Neuronal stem cell (in vitro differentiated cells): ENCODE data around the gene DNAH1.

ENCODE experiments used
- DNase-seq: peaks from one replicate; pipeline ENCODE4 v3.0.0-alpha.2; 2013; ENCODE audit warnings: low spot score
- H2AFZ ChIP-seq: one replicate; pipeline ENCODE4 v1.6.1; 2013; ENCODE audit warnings: mild to moderate bottlenecking, low read length, inconsistent platforms
- H2AK5ac ChIP-seq: 2 replicates; pipeline ENCODE4 v1.6.1; 2013; ENCODE audit warnings: low read depth, mild to moderate bottlenecking, inconsistent platforms, low read length, moderate library complexity, mixed read lengths
- H2BK120ac ChIP-seq: 2 replicates; pipeline ENCODE4 v1.6.1; 2013; ENCODE audit warnings: low read depth, mild to moderate bottlenecking, inconsistent platforms, low read length, moderate library complexity, mixed read lengths
- H2BK12ac ChIP-seq: one replicate; pipeline ENCODE4 v1.6.1; 2013; ENCODE audit warnings: low read length, inconsistent platforms
- H2BK15ac ChIP-seq: 2 replicates; pipeline ENCODE4 v1.6.1; 2013; ENCODE audit warnings: mild to moderate bottlenecking, low read length, inconsistent platforms, mixed read lengths
- H2BK5ac ChIP-seq: one replicate; pipeline ENCODE4 v1.6.1; 2013; ENCODE audit warnings: inconsistent platforms, mild to moderate bottlenecking, low read length, moderate library complexity
- H3K14ac ChIP-seq: one replicate; pipeline ENCODE4 v1.6.1; 2013; ENCODE audit warnings: low read length, inconsistent platforms
- H3K18ac ChIP-seq: 2 replicates; pipeline ENCODE4 v1.6.1; 2013; ENCODE audit warnings: low read length, inconsistent platforms
- H3K23ac ChIP-seq: 2 replicates; pipeline ENCODE4 v1.6.1; 2013; ENCODE audit warnings: low read depth, mild to moderate bottlenecking, mixed read lengths, low read length, inconsistent platforms; ENCODE audit not compliant: poor library complexity
- H3K27ac ChIP-seq: replicated peaks from 3 replicates; pipeline ENCODE4 v1.5.1; 2013; ENCODE audit warnings: low read length, inconsistent platforms
- H3K27me3 ChIP-seq, 3 experiments: 2 replicates each; pipeline ENCODE4 v1.6.1; 2013; ENCODE audit warnings: low read length in 3 of 3, mild to moderate bottlenecking in 2 of 3, inconsistent platforms in 1 of 3, low read depth in 1 of 3, mixed read lengths in 1 of 3, moderate library complexity in 1 of 3; ENCODE audit not compliant: control insufficient read depth in 3 of 3, insufficient read depth in 3 of 3
- H3K36me3 ChIP-seq, 2 donors: replicated peaks in 1 of 2; 2 replicates each; pipeline ENCODE4 v1.6.1; 2013; ENCODE audit warnings: low read length in 2 of 2; ENCODE audit not compliant: control insufficient read depth in 2 of 2, insufficient read depth in 2 of 2
- H3K4ac ChIP-seq: 2 replicates; pipeline ENCODE4 v1.6.1; 2013; ENCODE audit warnings: inconsistent platforms, mild to moderate bottlenecking, low read length, moderate library complexity
- H3K4me1 ChIP-seq, 2 donors: 1 replicate in 1 of 2; 2 replicates in 1 of 2; pipeline ENCODE4 v1.6.1; 2013; ENCODE audit warnings: low read length in 2 of 2, low read depth in 1 of 2; ENCODE audit not compliant: control insufficient read depth in 2 of 2, insufficient read depth in 1 of 2
- H3K4me2 ChIP-seq: one replicate; pipeline ENCODE4 v1.6.1; 2013; ENCODE audit warnings: mild to moderate bottlenecking, low read length, inconsistent platforms; ENCODE audit not compliant: insufficient read depth, poor library complexity, severe bottlenecking
- H3K4me3 ChIP-seq, 2 donors: 2 replicates each; pipeline ENCODE4 v1.5.1; 2013; ENCODE audit warnings: low read length in 2 of 2, mild to moderate bottlenecking in 2 of 2, inconsistent platforms in 1 of 2, moderate library complexity in 1 of 2
- H3K79me1 ChIP-seq: one replicate; pipeline ENCODE4 v1.6.1; 2013; ENCODE audit warnings: low read depth, mild to moderate bottlenecking, inconsistent platforms, low read length, moderate library complexity
- H3K9ac ChIP-seq: one replicate; pipeline ENCODE4 v1.6.1; 2013; ENCODE audit warnings: mild to moderate bottlenecking, low read depth, low read length, inconsistent platforms; ENCODE audit not compliant: poor library complexity
- H3K9me3 ChIP-seq, 2 donors: replicated peaks in 1 of 2; 2 replicates each; pipeline versions ENCODE3 to v1.6.1; 2013; ENCODE audit warnings: low read length in 2 of 2, mild to moderate bottlenecking in 2 of 2, inconsistent platforms in 1 of 2, low read depth in 1 of 2, mixed read lengths in 1 of 2, moderate library complexity in 1 of 2; ENCODE audit not compliant: control insufficient read depth in 2 of 2, insufficient read depth in 1 of 2
- H4K8ac ChIP-seq: one replicate; pipeline ENCODE4 v1.6.1; 2013; ENCODE audit warnings: low read depth, mild to moderate bottlenecking, inconsistent platforms, low read length, moderate library complexity
- H4K91ac ChIP-seq: one replicate; pipeline ENCODE4 v1.6.1; 2013; ENCODE audit warnings: low read length, low read depth, mild to moderate bottlenecking, inconsistent platforms; ENCODE audit not compliant: poor library complexity
- WGBS, 2 donors: extraction: QIAGEN DNeasy Blood & Tissue Kit; methylation state at CpG; one replicate each; pipeline ENCODE4 v1.1.7; 2013; ENCODE audit warnings: missing lambda C conversion rate in 2 of 2, mixed read lengths in 1 of 2; ENCODE audit not compliant: insufficient read length in 2 of 2, insufficient replicate concordance in 1 of 2; ENCODE audit errors: extremely low coverage in 2 of 2; 5-methylcytosine and 5-hydroxymethylcytosine counted together

Gene DNAH1

GRCh38 chr3:52354676-52355075 is 38.6 kb downstream of the DNAH1 start:
- no peaks in the 10 kb centered on the region for H3K4me1 ChIP-seq
- no peak overlapping the region for H3K23ac ChIP-seq
- H3K27ac ChIP-seq: no peak overlapping the region
- H3K79me1 ChIP-seq: no peaks in the 10 kb centered on the region
- WGBS, 2 donors: no CpG with 5 or more reads among the region's 12 CpGs
- no peak overlapping the region for H3K18ac ChIP-seq
- no peaks in the 10 kb centered on the region for H3K27me3 ChIP-seq
- H3K4me2 ChIP-seq: no peak overlapping the region
- no peak for DNase-seq
- no peak overlapping the region for H3K4ac ChIP-seq
- H3K36me3 ChIP-seq: peaks cover 2% of the 10 kb centered on the region in 2 donors
- H4K8ac ChIP-seq: no peak overlapping the region
- no peak overlapping the region for H3K9ac ChIP-seq
- H2AK5ac ChIP-seq: no peak overlapping the region
- H2BK12ac ChIP-seq: no peak overlapping the region
- H2BK120ac ChIP-seq: no peak overlapping the region
- H3K9me3 ChIP-seq: no peaks in the 10 kb centered on the region
- H3K14ac ChIP-seq: no peak overlapping the region
- H3K4me3 ChIP-seq: no peak overlapping the region
- no peak overlapping the region for H2BK5ac ChIP-seq
- H2AFZ ChIP-seq: no peak overlapping the region
- no peak overlapping the region for H2BK15ac ChIP-seq
- no peak overlapping the region for H4K91ac ChIP-seq

GRCh38 chr3:52355526-52355925 is 39.4 kb downstream of the DNAH1 start:
- H3K36me3 ChIP-seq: peaks cover 2% of the 10 kb centered on the region in 2 donors
- no peak overlapping the region for H3K4ac ChIP-seq
- peak overlapping the region; percentile 55 for H3K23ac ChIP-seq
- DNase-seq: no peak
- H3K9ac ChIP-seq: no peak overlapping the region
- H3K4me3 ChIP-seq: no peak overlapping the region
- no peak overlapping the region for H3K4me2 ChIP-seq
- H3K27me3 ChIP-seq: no peaks in the 10 kb centered on the region
- H2AFZ ChIP-seq: no peak overlapping the region
- no peaks in the 10 kb centered on the region for H3K9me3 ChIP-seq
- no peak overlapping the region for H3K27ac ChIP-seq
- no peak overlapping the region for H2BK120ac ChIP-seq
- no peaks in the 10 kb centered on the region for H3K79me1 ChIP-seq
- H3K18ac ChIP-seq: peak overlapping the region; percentile 52
- WGBS, 2 donors: no CpG with 5 or more reads among the region's 11 CpGs
- no peak overlapping the region for H2BK12ac ChIP-seq
- H3K4me1 ChIP-seq: no peaks in the 10 kb centered on the region
- no peak overlapping the region for H4K91ac ChIP-seq
- H2AK5ac ChIP-seq: no peak overlapping the region
- H2BK5ac ChIP-seq: no peak overlapping the region
- no peak overlapping the region for H4K8ac ChIP-seq
- H2BK15ac ChIP-seq: no peak overlapping the region
- peak overlapping the region; percentile 31 for H3K14ac ChIP-seq

GRCh38 chr3:52356126-52356525 is 40.0 kb downstream of the DNAH1 start:
- Histone ChIP-seq H3K27ac (no peak overlapping the region), H3K4ac (no peak overlapping the region), H3K14ac (no peak overlapping the region), H2BK12ac (no peak overlapping the region), H3K9ac (no peak overlapping the region), H3K4me3 (no peak overlapping the region), H3K36me3 (peaks cover 2% of the 10 kb centered on the region in 2 donors), H2BK15ac (no peak overlapping the region), H4K91ac (no peak overlapping the region), H3K9me3 (no peaks in the 10 kb centered on the region), H3K4me2 (no peak overlapping the region), H3K18ac (no peak overlapping the region), H3K4me1 (no peaks in the 10 kb centered on the region), H2BK120ac (no peak overlapping the region), H3K79me1 (no peaks in the 10 kb centered on the region), H2AK5ac (no peak overlapping the region), H2BK5ac (no peak overlapping the region), H3K23ac (no peak overlapping the region), H2AFZ (no peak overlapping the region), H4K8ac (no peak overlapping the region), H3K27me3 (no peaks in the 10 kb centered on the region)
- no peak for DNase-seq
- WGBS, 2 donors: no CpG with 5 or more reads among the region's 4 CpGs

GRCh38 chr3:52357151-52358080 is 41.3 kb downstream of the DNAH1 start:
- H4K8ac ChIP-seq: no peak overlapping the region
- no peak overlapping the region for H3K4me3 ChIP-seq
- peak overlapping the region; percentile 59 for H3K23ac ChIP-seq
- no peak overlapping the region for H2BK12ac ChIP-seq
- H3K27me3 ChIP-seq: no peaks in the 10 kb centered on the region
- no peak overlapping the region for H4K91ac ChIP-seq
- H2BK5ac ChIP-seq: no peak overlapping the region
- H2AFZ ChIP-seq: no peak overlapping the region
- H3K14ac ChIP-seq: no peak overlapping the region
- H3K4me2 ChIP-seq: no peak overlapping the region
- no peak overlapping the region for H2BK120ac ChIP-seq
- H2BK15ac ChIP-seq: no peak overlapping the region
- no peaks in the 10 kb centered on the region for H3K79me1 ChIP-seq
- no peaks in the 10 kb centered on the region for H3K9me3 ChIP-seq
- no CpG with 5 or more reads among the region's 27 CpGs for WGBS, 2 donors
- DNase-seq: no peak
- peaks cover 0 to 2% of the 10 kb centered on the region in 2 donors for H3K36me3 ChIP-seq
- no peak overlapping the region for H3K27ac ChIP-seq
- peak overlapping the region; percentile 4 for H3K9ac ChIP-seq
- peak overlapping the region; percentile 61 for H3K18ac ChIP-seq
- H2AK5ac ChIP-seq: peak overlapping the region; percentile 30
- no peak overlapping the region for H3K4ac ChIP-seq
- H3K4me1 ChIP-seq: peaks cover 0 to 4% of the 10 kb centered on the region in 2 donors
